ENCODE data around the gene DLST. TPM values are rescaled to one million over a fixed set of nuclear protein-coding genes. Genes with fewer than 3 reads are reported as not detected.
A peak's percentile ranks its signal among the peaks of the same experiment; 100 is the strongest.

DLST gene
- total and polyA plus RNA-seq, 2 donors (not counting 1 experiment from before 2014, with no cell fraction given) = 95.3 to 214 TPM

DNA sequence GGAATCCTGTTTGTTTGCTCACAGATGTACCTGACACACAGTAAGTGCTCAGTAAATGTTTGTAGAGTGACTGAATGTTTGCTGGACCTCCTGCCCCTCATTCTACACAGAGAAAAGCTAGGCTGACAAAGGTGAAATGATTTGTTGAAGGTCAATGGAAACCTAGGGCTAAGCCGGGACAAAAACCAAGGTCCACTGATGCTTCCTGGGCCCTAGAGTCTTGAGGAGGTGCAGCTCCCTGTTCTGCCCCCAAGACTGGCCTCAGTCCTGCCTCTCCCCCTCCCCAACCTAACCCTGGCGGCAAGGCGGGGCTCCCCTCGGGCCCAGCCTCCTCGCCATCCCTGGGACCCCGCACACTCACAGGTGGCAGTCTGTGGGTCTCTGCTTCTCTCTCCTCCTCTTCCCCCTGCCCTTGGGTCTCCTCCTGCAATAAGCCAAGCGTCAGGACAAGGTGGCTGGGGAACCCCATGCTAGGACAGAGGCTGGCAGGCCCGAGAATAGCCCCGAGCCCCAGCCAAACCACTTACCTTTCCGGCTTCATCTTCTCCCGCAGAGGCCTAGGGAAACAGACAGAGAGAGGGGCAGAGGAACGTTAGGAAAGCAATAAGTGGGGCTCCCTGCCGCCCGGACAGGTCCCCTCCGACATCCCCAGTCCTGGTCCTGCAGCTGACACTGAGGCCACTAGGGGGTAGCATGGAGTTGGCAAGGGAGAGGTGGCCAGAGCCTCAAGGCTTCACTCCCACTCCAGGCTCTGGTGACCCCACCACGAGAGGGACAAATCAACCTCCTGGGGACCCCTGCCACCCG, 64.3 kb downstream of the DLST start:
- Histone ChIP-seq H3K79me2 (ENCODE audit: control insufficient read depth, insufficient read depth, low read length) (no peaks in the 10 kb centered on the region), H3K9me3 (ENCODE audit: control insufficient read depth, insufficient read depth, low read depth, low read length) (no peaks in the 10 kb centered on the region), H2AFZ (ENCODE audit: low read length) (peak overlapping the region; percentile 74), H3K36me3 (ENCODE audit: control insufficient read depth, insufficient read depth, low read length) (no peaks in the 10 kb centered on the region), H3K27me3 (ENCODE audit: control insufficient read depth, insufficient read depth, low read length) (no peaks in the 10 kb centered on the region), H3K9ac (ENCODE audit: insufficient read depth, low read length) (no peak overlapping the region), H3K4me2 (ENCODE audit: extremely low read depth, insufficient read depth, low read length) (peak overlapping the region; percentile 55), H4K20me1 (ENCODE audit: control insufficient read depth, extremely low read depth, insufficient read depth, low read length) (no peaks in the 10 kb centered on the region), H3K4me3 (replicated peaks in 1 of 4; ENCODE audit: control extremely low read depth in 1 of 4, insufficient read depth in 1 of 4, low read depth in 3 of 4, low read length in 4 of 4) (no peak overlapping the region), H3K27ac (ENCODE audit: insufficient read depth, low read length) (no peak overlapping the region), H3K4me1 (ENCODE audit: control insufficient read depth, extremely low read depth, insufficient read depth, low read length) (peaks cover 13% of the 10 kb centered on the region)
- TF ChIP-seq EZH2 (IDR thresholded peaks at IDR 0.05; ENCODE audit: low read length, missing control alignments) = no peak
- TF ChIP-seq, protein P1, sequence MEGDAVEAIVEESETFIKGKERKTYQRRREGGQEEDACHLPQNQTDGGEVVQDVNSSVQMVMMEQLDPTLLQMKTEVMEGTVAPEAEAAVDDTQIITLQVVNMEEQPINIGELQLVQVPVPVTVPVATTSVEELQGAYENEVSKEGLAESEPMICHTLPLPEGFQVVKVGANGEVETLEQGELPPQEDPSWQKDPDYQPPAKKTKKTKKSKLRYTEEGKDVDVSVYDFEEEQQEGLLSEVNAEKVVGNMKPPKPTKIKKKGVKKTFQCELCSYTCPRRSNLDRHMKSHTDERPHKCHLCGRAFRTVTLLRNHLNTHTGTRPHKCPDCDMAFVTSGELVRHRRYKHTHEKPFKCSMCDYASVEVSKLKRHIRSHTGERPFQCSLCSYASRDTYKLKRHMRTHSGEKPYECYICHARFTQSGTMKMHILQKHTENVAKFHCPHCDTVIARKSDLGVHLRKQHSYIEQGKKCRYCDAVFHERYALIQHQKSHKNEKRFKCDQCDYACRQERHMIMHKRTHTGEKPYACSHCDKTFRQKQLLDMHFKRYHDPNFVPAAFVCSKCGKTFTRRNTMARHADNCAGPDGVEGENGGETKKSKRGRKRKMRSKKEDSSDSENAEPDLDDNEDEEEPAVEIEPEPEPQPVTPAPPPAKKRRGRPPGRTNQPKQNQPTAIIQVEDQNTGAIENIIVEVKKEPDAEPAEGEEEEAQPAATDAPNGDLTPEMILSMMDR (conservative IDR thresholded peaks at IDR 0.05 in 1 of 2, IDR thresholded peaks at IDR 0.05 in 1 of 2; ENCODE audit: low read depth in 1 of 2, low read length in 2 of 2) = peak; percentile 93 to 99
- DNase-seq (ENCODE audit: low read depth in 2 of 2) = peak; percentile 39 to 67

DNA sequence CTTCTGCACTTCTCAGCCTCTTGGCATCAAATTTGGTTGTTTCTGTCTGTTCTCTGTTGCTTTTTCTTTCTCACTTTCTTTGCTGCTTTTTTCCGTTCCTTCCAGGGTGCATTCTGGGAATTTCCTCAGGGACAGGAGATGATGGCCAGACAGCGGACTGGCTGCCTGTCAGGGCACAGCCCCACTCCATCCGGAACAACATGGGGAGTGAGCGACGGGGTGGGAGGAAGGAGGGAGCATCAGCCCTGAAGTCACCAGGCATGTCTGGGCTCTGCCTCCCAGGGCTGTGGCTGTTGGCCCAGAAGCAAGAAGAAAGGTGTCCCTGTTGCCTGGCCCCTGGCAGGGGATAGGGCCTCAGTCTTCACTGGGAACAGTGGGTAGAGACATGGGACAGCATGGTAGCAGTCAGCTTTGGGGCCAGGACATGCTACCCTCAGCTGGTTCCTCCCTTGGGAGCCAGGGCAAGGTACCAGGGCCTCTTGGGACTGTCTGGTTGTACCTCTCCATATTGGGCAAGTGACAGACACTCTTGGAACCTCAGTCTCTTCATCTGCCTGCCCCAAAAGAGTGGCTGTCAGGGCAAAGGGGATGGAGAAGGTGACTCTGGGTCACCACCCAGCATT, 65.1 kb downstream of the DLST start:
- no peak overlapping the region for H3K4me3 ChIP-seq (replicated peaks in 1 of 4; ENCODE audit: control extremely low read depth in 1 of 4, insufficient read depth in 1 of 4, low read depth in 3 of 4, low read length in 4 of 4)
- H4K20me1 ChIP-seq (ENCODE audit: control insufficient read depth, extremely low read depth, insufficient read depth, low read length) = no peaks in the 10 kb centered on the region
- TF ChIP-seq EZH2 (IDR thresholded peaks at IDR 0.05; ENCODE audit: low read length, missing control alignments) = no peak
- TF ChIP-seq, protein P1 (conservative IDR thresholded peaks at IDR 0.05 in 1 of 2, IDR thresholded peaks at IDR 0.05 in 1 of 2; ENCODE audit: low read depth in 1 of 2, low read length in 2 of 2) = no peak
- H3K27me3 ChIP-seq (ENCODE audit: control insufficient read depth, insufficient read depth, low read length) = no peaks in the 10 kb centered on the region
- no peaks in the 10 kb centered on the region for H3K79me2 ChIP-seq (ENCODE audit: control insufficient read depth, insufficient read depth, low read length)
- H3K4me1 ChIP-seq (ENCODE audit: control insufficient read depth, extremely low read depth, insufficient read depth, low read length) = peaks cover 8% of the 10 kb centered on the region
- DNase-seq (ENCODE audit: low read depth in 2 of 2) = no peak
- H2AFZ ChIP-seq (ENCODE audit: low read length) = peak overlapping the region; percentile 74
- no peak overlapping the region for H3K27ac ChIP-seq (ENCODE audit: insufficient read depth, low read length)
- no peaks in the 10 kb centered on the region for H3K9me3 ChIP-seq (ENCODE audit: control insufficient read depth, insufficient read depth, low read depth, low read length)
- peak overlapping the region; percentile 55 for H3K4me2 ChIP-seq (ENCODE audit: extremely low read depth, insufficient read depth, low read length)
- H3K36me3 ChIP-seq (ENCODE audit: control insufficient read depth, insufficient read depth, low read length) = no peaks in the 10 kb centered on the region
- H3K9ac ChIP-seq (ENCODE audit: insufficient read depth, low read length) = no peak overlapping the region

- Histone ChIP-seq H3K9ac (ENCODE audit: insufficient read depth, low read length) (no peak overlapping the region), H3K79me2 (ENCODE audit: control insufficient read depth, insufficient read depth, low read length) (no peaks in the 10 kb centered on the region), H3K4me1 (ENCODE audit: control insufficient read depth, extremely low read depth, insufficient read depth, low read length) (peaks cover 3% of the 10 kb centered on the region), H2AFZ (ENCODE audit: low read length) (no peak overlapping the region), H3K4me2 (ENCODE audit: extremely low read depth, insufficient read depth, low read length) (no peak overlapping the region), H3K9me3 (ENCODE audit: control insufficient read depth, insufficient read depth, low read depth, low read length) (no peaks in the 10 kb centered on the region), H3K4me3 (replicated peaks in 1 of 4; ENCODE audit: control extremely low read depth in 1 of 4, insufficient read depth in 1 of 4, low read depth in 3 of 4, low read length in 4 of 4) (no peak overlapping the region), H4K20me1 (ENCODE audit: control insufficient read depth, extremely low read depth, insufficient read depth, low read length) (no peaks in the 10 kb centered on the region), H3K36me3 (ENCODE audit: control insufficient read depth, insufficient read depth, low read length) (no peaks in the 10 kb centered on the region), H3K27ac (ENCODE audit: insufficient read depth, low read length) (no peak overlapping the region), H3K27me3 (ENCODE audit: control insufficient read depth, insufficient read depth, low read length) (peaks cover 3% of the 10 kb centered on the region)
- TF ChIP-seq, protein P1 (conservative IDR thresholded peaks at IDR 0.05 in 1 of 2, IDR thresholded peaks at IDR 0.05 in 1 of 2; ENCODE audit: low read depth in 1 of 2, low read length in 2 of 2) = no peak
- no peak for TF ChIP-seq EZH2 (IDR thresholded peaks at IDR 0.05; ENCODE audit: low read length, missing control alignments)
- no peak for DNase-seq (ENCODE audit: low read depth in 2 of 2)
Observed at GRCh38 chr14:74947353-74948227, 65.9 kb downstream of the DLST start.

Data from fibroblast of lung (primary cell).